GM19468 (cell line): Measurements from ENCODE around the gene CLIC3.

Experiments used
- ATAC-seq: cut with Tn5 transposase; IDR thresholded peaks from one replicate; pipeline ENCODE4 v1.9.1; 2021; ENCODE audit warnings: mild to moderate bottlenecking, moderate library complexity, moderate number of reproducible peaks; ENCODE audit not compliant: unreplicated experiment; ENCODE audit errors: extremely low read depth

The CLIC3 gene

DNA sequence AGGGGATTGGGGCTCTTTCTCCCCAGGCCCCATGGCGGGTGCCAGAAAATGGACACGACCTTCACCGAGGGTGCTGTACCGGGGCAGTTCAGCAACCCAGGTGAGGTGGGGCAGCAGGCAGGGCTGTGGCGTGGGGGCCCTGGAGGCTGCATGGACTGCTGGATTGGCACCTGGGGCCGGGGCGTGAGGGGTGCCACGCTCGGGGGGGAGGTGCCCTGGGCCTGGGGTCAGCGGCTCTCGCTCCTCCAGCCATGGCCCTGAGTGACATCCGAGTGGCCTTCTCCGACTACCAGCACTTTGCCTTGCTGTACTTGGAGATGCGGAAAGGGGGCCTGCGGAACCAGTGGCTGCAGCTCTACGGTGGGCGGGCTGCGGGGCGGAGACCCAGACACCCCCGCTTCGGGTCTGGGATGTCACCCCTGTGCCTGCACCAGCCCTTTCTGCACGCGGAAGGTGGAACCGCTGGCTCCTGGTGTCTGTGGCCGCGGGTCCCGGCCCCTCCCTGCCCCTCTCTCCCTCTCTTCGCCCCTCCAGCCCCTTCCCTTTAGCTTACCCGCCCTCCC is 11.8 kb downstream of the CLIC3 start:
- no peak for ATAC-seq

DNA sequence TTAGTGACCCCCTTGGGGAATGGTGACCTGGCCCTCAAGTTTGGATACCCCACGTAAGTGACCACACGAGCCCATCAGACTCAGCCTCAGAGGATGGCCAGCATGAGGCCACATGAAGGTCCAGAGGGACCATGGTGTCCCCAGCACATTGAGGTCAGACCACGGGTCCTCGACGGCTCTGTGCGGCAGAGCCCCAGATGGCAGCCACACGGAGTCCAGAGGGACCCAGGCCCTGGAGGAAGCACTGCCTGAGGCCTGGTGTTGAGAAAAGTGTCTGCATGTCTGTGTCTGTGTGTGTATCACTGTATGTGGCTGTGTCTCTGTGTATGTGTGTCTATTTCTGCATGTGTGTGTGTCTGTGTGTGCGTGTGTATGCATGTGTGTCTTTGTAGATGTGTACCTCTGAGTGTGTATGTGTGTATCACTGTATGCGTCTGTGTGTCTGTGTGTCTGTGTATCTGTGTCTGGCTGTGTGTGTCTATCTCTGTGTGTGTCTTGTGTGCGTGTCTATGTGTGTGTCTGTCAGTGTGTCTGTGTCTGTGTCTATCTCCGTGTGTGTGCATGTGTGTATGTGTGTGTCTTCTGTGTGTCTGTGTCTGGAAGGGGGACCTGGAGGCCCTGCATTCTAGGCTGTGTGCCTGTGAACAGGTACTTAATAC is 12.6 kb downstream of the CLIC3 start:
- no peak for ATAC-seq

DNA sequence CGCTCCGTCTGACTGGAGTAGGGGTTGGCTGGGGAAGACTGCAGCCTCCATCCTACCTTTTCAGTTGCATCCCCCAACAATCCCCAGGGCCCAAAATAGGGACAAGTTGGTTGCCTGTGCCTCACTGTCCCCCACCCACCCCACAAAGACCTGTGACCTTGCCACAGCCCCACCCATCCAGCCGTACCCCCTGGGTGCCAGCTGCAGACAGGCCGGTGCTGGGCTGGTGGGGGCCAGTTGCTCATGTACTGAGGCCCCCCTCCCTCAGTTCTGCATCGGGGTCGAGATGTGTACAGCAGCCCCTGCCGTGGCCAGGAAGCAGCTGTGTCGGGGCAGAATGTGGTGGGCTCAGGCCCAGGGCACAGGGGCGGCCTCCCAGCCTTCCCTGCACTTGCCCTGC is 13.2 kb downstream of the CLIC3 start:
- no peak for ATAC-seq

DNA sequence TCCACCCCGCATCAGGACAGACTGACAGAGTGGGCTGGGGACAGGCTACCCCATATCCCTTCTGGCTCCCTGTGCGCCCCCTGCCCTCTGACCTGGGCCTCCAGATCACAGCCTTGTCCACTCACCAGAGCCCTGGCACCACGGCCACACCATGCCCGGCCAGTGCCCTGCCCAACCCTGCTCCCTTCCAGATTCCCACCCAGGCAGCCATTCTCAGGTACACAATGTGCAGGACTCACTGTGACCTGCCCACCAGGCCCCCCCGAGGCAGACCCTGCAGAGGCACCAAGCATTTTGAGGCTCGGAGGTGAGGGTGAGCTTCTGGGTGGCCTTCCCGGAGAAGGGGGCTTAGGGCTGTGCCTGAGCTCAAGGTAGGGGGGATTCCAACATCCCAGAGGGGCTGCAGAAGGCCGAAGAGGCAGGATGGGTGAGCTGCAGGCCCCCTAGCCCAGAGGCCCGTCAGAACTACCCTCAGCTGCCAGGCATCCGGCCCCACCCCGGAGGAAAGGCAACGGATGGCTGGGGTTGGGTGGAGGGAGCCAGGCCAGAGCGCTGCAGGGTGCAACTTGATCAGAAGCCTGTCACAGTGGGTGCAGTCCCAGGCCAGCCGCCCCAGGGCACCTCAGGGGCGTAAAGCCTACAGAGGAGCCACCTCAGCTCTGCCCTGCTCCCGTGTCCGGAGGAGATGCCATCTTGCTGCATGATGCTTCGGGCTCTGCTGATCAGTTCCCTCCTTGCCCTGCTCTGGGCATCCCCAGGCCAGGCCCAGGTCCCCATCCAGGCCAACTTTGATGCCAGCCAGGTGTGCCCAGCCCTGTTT is 13.9 kb downstream of the CLIC3 start, which contains the start of gene LCNL1:
Gene LCNL1, plus strand, starts transcription at position 762 of the 820 bp plus-strand sequence. CDS start 594 bp downstream, outside the sequence.
- no peak for ATAC-seq

DNA sequence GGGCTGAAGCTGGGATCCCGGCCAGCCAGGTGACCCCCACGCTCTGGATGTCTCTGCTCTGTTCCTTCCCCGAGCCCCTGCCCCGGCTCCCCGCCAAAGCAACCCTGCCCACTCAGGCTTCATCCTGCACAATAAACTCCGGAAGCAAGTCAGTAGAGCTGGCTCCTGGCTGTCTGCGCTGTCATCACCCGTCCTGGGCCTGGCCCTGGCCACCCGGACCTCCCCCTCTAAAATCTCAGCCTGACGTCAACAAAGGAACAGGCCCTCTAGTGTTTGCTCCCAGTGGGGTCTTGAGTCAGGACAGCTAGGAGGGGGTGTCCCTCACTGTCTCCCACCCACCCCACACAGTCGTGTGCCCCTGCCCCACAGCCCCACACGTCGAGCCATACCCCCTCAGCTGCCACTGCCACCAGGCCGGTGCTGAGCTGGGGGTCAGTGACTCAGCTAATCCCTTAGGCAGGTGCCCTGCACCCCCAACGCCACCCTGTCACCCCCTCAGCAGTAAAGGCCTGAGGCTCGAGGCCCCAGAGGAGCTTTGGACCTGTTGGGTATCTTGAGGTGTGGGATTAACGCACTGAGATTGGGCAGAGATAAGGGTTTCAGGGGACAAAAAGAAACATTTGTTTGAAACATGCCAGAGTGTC is 14.7 kb downstream of the CLIC3 start:
- no peak for ATAC-seq

DNA sequence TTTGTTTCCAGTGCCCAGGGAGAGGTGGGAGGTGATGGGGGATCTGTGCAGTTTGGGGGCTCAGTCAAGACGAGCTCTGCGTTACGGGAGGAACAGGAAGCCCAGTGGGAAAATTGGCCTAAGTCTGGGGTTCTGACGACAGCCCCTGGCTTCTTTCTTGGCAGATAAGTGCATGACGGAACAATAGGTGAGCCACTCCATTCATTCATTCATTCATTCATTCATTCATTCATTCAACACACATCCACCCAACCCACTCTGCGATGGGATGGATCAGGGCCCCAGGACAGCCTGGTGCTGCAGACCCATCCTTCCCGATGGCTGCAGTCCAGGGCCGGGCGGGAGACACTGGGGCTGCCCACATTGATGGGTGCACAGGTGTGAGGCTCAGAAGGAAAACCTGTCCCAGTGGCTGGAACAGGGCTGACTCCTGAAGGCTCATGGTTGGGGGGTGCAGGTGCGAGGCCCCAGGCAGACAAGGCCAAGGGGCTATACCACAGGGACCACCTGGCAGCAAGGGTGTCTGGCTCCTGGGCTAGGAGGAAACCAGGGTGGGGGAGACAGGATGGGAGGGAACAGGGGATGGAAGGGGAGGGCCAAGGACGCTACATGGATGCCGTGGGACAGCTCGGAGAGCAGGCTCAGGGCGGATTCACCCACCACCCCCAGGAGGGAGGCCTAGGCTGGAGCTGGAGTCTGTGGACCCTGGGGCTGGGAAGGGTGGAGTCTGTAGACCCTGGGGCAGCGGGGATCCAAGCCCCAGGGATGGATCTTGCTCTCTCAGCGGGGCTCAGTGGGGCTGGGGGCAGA is 15.5 kb downstream of the CLIC3 start:
- no peak for ATAC-seq

DNA sequence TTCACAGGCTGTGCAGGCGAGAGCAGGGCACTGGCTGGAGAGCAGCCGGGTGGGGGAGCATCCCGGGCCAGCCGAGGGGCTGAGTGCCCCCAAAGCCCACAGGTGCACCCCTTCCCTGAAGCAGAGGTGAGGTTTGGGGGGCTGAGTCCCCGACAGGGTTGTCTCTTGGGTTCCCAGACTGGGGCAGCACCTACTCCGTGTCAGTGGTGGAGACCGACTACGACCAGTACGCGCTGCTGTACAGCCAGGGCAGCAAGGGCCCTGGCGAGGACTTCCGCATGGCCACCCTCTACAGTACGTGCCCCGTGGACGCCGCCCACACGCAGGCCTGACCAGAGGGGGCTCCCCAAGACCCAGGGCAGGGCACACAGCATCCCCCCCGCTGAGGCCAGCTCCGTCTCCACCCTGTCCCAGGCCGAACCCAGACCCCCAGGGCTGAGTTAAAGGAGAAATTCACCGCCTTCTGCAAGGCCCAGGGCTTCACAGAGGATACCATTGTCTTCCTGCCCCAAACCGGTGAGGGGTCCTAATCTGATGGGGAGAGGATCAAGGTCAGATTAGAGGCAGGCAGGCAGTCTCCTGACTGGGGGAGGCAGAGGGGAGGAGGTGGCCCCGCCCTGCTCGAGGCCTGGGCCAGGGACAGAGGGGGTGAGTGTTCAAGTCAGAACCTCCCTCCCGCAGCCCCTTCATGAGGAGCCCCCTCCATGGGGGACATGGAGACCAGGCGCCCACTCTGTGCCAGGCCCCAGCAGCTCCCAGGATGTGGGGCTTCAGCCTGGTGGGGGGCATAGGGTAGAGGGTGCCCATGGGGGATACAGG is 16.4 kb downstream of the CLIC3 start:
- ATAC-seq: no peak

DNA sequence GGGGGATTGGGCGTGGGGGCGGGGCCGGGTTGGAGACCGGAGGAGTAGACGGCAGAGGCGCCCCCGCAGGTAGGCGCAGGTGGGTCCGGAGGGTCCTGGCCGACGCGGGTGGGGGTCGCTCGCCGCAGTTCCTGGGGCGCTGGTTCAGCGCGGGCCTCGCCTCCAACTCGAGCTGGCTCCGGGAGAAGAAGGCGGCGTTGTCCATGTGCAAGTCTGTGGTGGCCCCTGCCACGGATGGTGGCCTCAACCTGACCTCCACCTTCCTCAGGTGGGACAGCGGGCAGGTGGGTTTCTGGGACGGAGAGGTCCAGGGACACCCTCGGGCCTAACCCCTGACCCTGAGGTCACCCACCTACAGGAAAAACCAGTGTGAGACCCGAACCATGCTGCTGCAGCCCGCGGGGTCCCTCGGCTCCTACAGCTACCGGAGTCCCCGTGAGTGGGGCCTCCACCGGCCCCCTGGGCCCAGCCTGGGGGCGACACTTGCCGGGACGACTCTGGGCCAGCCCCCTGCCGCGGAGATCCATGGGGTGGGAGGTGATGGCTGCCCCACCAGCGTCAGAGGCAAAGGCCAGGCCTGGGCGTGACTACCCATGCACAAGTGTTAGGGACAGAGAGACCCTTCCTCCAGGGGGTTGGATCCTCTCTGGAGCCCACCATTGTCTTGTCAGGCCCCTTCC is 17.4 kb downstream of the CLIC3 start:
- no peak for ATAC-seq

DNA sequence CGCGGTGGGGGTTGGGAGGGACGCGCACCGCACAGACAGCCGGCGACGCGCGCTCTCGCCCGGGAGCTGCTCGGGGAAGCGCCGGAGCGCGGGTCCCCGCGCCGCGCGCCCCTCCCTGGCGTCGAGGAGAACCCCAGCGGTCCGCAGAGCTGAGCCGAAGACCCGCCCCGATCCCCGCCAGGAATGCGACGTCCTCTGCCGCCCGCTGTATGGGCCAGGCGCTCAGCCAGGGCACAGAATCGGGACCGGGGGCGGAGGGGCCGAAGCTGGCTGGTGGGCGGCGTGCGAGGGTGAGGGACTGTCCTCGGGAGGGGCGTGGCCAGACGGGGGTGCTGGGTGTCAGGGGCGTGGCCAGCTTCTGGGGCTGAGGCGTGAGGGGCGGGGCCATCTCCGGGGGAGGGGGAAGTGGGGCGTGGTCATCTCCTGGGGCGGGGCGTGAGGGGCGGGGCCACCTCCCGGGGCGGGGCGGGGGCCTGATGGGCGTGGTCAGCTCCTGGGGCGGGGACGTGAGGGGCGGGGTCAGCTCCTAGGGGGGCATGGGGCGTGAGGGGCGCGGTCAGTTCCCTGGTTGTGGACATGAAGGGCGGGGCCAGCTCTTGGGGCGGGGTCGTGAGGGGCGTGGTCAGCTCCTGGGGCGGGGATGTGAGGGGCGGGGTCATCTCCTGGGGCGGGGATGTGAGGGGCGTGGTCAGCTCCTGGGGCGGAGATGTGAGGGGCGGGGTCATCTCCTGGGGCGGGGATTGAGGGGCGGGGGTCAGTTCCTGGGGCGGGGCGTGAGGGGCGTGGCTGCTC is 18.1 kb downstream of the CLIC3 start:
- no peak for ATAC-seq

DNA sequence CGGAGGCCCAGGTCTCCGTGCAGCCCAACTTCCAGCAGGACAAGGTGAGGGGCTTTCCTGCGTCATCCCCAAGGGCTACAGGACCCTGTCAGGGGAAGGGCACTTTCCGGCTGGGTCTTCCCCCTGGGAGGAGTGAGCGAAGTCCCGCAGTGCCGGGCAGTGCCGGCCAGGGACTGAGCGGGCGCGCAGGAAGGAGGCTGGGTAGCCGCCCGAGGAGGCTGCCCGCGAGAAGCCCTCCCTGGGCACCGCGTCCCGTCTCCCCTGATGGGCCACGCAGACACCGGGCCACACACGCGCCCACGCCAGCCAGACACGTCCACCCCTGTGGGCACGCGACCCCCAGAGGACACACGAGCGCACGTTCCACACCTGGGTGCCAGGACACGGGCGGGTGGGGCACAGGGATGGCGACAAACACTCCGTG is 18.7 kb downstream of the CLIC3 start:
- no peak for ATAC-seq

DNA sequence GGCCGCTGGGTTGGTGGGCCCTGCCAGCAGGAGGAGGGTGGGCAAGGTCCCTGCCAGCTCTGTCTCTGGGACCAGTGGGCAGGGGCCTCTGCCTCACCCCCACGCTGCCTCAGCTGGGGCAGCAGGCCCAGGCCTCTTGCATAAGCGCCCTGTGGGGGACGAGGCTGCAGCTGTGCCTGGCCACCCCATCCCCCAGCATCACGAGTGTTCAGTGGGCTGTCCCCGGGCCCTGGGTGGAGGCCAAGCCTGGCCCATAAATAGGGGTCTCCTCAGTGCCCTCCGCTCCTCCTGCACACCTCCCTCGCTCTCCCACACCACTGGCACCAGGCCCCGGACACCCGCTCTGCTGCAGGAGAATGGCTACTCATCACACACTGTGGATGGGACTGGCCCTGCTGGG is 19.1 kb downstream of the CLIC3 start, which contains the start of gene PTGDS:
Gene PTGDS, plus strand, starts transcription at position 282 of the 400 bp plus-strand sequence. Its CDS starts 75 bp downstream, at position 357.
- no peak for ATAC-seq

DNA sequence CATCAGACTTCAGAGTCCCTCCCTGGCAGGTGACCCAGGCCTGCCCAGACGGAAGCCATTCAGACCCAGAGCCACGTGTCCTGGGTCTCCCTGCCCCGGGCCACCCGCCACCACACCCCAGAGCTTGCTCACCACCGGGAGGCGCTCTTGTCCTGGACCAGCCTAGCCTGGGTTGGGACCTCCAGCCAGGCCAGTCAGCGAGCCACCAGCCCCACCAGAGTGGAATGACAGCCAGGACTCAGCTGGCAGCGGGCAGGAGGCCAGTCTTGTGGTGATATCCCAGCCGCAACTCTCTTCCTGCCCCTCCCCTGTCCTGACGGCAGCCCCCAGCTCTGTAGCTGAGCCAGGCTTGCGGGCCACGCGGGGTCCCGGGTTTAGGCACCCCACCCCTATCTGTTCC is 20.7 kb downstream of the CLIC3 start:
- no peak for ATAC-seq

DNA sequence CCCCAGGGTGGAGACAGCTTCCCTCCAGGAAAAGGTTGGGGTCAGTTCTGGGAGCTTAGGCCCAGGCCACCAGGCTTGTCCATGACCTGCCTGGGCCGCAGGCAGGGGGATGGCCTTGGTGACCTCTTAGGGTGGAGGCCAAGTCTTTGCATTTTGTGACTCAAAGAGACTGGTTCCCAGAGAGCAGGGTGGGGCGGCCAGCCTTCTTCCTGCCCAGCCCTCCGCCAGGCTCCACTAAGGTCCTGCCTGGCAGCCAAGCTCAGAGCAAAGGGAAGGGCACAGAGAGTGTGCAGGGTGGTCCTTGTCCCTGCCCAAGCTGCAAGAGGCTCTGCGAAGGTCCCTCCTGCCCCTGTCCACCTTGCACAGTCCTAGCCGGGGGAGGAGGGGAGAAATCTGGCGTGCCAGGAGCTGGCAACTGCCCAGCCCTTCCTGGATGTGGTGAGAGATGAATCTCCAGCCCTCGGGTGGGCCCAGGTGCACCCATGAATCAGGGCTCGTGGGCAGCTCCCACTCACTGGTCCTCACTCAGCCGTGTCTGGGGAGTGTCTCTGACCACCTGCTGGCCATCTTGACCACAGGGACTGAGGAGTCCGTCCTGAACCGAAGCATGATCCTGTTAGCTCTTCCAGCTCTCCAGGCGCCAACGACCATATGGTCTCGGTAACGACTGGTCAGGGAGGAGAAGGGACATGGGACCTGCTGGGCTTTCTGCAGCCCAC is 21.4 kb downstream of the CLIC3 start:
- no peak for ATAC-seq

DNA sequence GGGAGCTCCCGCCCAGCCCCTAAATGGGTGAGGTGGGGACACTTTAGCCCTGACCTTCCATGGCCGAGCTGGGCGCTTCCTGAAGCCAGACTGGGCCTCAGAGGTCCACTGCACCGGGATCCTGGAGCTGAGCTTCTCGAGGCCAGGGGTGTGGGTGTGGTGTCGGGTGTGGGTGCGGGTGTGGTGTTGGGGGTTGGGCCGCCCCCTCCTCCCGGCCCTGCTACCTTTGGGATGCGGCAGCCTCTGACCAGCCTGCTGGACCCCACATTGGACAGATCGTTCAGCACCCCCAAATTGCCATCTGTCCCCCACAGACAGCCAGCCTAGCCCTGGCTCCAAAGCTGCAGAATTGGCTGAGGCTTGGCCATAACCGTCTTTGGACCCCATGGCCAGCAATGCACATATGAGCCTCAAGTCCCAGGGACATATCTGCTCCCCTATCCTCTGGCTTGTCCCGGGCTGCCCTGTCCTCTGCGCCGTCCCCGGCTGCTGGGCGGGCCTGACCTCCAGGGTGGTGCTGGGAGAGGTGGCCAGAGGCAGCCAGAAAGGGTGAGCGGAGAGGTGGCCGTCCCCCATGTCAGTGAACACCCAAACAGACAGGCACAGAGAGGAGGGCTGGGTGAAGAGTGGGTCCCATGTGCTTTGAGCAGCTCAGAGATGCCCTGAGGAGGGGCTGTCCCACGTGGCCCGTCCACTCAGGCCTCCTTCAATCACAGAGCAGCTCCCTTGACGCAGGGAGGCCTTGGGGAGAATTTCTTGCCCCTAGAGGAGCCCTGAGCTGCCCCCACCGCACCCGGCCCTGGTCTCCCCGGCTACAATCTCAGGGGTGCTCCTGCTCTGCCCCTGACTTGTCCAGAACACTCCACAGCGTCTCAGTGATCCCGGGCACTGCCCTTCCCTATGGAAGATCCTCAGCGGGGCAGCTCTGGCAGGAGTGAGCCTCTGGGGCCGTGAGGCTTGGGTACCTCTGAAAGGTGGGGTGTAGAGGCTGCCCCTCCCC is 22.4 kb downstream of the CLIC3 start:
- no peak for ATAC-seq

DNA sequence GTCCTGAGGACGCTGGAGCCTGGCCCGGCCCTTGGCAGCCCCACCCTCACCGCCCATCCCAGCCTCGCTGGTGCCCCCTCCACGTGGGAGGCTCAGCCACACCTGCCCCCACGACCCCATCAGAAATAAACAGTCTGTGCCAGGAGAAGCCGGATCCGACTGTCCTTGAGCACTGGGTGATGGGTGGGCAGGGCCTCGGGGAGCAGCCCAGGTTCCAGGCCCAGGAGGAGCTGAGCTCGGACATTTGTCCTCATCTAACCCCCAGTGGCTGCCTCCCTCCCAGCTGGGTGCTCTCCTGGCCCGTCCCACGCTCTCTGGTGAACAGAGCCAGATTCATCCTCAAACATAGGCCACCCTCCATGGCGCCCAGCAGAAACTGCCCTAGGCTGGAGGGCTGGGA is 23.6 kb downstream of the CLIC3 start:
- ATAC-seq: no peak

DNA sequence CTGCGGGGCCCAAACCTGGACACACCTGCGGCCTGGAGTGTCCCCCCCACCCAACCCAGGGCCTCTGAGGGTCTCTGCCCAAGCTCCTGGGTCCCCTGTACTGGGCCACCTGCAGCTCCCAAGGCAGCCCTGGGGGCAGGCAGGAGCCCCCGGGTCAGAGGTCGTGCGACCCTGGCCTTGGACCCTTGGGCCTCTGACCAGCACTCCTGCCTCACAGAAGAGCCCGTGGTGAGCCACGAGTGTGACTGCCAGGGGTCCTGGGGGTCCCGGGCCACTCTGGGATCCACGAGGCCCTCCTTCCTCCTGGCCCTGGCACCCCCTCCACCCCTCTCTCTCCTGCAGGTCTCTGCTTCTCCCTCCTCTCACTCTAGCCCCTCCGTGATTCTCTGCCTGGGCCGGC is 24.0 kb downstream of the CLIC3 start:
- no peak for ATAC-seq
